ENCODE data around the gene ERCC1.

DNA sequence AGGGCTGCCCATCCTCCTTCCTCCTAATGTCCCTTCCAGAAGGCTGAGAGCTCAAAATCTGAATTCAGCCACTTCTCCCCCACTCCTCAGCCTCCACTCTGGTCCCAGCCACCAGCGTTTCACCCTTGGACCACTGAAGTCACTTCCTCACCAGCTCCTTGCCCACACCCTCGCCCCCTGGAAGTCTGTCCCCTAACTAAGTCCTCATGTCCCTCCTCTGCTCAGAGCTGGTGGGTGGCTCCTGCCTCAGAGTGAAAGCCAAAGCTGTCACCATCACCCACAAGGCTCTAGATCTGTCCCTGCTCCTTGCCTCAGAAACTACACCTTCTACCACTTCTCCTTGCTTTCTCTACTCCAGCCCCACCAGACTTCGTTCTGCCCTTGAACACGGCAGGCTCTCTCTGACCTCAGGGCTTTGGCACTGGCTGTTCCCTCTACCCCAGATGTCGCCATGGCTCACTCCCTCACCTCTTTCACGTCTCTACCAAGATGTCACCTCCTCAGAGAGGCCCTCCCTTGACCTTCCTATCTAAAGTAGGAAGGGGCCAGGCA, 1.7 kb downstream of the ERCC1 start:
- TF ChIP-seq EP300 (IDR thresholded peaks at IDR 0.05; ENCODE audit: borderline replicate concordance in 1 of 2, low read depth in 1 of 2, low read length in 1 of 2) (no peak), RCOR1 (IDR thresholded peaks at IDR 0.05; ENCODE audit: low read length) (no peak), POLR2AphosphoS5 (IDR thresholded peaks at IDR 0.05; ENCODE audit: low read depth, low read length) (no peak), MEF2A (IDR thresholded peaks at IDR 0.05; ENCODE audit: borderline replicate concordance, low read depth) (no peak), CHD2 (IDR thresholded peaks at IDR 0.05; ENCODE audit: low read length, partially characterized antibody) (no peak), GABPA (IDR thresholded peaks at IDR 0.05; ENCODE audit: low read depth) (no peak), REST (IDR thresholded peaks at IDR 0.05; ENCODE audit: low read depth, low read length) (no peak), TAF1 (IDR thresholded peaks at IDR 0.05; ENCODE audit: borderline replicate concordance, low read depth, low read length) (no peak), FOXM1 (IDR thresholded peaks at IDR 0.05; ENCODE audit: low read depth) (no peak), JUND (IDR thresholded peaks at IDR 0.05) (no peak)
- TF ChIP-seq, protein P1, sequence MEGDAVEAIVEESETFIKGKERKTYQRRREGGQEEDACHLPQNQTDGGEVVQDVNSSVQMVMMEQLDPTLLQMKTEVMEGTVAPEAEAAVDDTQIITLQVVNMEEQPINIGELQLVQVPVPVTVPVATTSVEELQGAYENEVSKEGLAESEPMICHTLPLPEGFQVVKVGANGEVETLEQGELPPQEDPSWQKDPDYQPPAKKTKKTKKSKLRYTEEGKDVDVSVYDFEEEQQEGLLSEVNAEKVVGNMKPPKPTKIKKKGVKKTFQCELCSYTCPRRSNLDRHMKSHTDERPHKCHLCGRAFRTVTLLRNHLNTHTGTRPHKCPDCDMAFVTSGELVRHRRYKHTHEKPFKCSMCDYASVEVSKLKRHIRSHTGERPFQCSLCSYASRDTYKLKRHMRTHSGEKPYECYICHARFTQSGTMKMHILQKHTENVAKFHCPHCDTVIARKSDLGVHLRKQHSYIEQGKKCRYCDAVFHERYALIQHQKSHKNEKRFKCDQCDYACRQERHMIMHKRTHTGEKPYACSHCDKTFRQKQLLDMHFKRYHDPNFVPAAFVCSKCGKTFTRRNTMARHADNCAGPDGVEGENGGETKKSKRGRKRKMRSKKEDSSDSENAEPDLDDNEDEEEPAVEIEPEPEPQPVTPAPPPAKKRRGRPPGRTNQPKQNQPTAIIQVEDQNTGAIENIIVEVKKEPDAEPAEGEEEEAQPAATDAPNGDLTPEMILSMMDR (IDR thresholded peaks at IDR 0.05) = no peak

Measured in SK-N-SH (cell line).